GM19324 (cell line): ENCODE data around the gene CALN1.
"Not testable (repeated sequence)": the region's sequence is repeated elsewhere in the genome, so short reads cannot be mapped to it uniquely, and the experiment has no call there.

Source experiments
- ATAC-seq: cut with Tn5 transposase; IDR thresholded peaks from one replicate; pipeline ENCODE4 v1.9.1; 2021; ENCODE audit warnings: mild to moderate bottlenecking, moderate library complexity; ENCODE audit not compliant: unreplicated experiment, low FRiP score

The CALN1 gene

DNA sequence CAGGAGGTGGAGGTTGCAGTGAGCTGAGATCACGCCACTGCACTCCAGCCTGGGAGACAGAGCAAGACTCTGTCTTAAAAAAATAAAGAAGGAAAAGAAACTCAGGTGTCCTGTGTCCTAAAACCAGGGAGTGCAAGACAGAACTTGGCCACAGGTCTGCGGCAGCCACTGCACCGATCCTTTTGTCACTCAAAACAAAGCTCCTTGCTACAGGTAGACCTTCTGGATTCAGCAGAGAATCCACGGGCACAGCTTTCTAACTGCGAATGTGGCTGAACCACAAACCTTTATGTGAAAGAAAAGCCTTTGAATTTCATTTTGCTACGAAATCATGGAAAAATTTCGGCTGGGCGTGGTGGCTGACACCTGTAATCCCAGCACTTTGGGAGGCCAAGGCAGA is 634.9 kb downstream of the CALN1 start:
- ATAC-seq, result no peak

DNA sequence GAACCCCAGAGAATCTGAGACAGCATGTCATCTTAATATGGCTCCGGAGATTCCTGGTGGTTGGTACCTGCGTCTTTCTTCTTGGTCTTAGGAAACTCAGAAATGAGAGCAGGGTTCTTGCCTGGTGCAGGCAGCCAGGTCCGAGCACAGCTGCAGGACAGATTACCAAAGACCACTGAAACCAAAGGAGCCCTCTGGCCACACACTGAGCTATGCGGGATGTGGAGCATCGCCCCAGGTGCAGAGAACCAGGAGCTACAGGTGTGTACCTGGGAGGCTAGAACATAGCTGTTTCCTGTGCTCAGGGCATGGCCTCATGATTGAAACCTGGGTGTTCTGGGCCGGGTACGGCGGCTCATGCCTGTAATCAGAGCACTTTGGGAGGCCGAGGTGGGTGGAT is 635.4 kb downstream of the CALN1 start:
- no peak for ATAC-seq

DNA sequence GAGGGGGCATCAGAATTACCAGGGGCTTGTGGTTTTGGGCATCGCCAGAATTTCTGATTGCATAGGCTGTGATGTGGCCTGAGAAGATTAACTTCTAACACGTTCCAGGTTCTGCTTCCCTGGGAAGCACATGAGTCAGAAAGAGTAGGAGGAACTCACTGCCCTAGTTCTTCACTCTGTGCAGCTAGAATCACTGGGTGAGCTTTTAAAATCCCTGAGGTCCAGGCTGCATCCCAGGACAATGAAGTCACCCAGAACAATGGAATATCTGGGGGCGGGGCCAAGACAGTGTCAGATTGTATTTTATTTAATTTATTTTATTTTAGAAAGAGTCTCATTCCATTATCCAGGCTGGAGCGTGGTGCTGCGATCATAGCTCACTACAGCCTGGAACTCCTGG is 636.5 kb downstream of the CALN1 start:
- no peak for ATAC-seq

DNA sequence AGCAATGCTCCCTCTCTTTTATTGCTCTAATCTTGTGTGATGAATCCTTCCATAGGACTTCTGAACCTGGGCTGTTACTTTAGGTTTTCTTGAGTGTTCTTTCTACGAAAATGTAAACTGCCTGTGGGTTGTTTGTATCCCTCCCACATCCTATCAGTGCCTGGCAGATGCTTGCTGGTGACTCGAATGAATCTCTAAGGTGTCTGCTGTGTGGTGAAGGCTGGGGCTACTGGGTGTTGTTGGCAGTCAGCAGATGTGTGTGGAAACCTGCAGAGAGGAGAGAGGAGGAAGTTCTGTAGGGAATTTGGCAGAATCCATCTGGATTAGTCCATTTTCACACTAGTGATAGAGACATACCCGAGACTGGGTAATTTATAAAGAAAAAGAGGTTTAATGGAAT is 639.4 kb downstream of the CALN1 start:
- ATAC-seq, result no peak

DNA sequence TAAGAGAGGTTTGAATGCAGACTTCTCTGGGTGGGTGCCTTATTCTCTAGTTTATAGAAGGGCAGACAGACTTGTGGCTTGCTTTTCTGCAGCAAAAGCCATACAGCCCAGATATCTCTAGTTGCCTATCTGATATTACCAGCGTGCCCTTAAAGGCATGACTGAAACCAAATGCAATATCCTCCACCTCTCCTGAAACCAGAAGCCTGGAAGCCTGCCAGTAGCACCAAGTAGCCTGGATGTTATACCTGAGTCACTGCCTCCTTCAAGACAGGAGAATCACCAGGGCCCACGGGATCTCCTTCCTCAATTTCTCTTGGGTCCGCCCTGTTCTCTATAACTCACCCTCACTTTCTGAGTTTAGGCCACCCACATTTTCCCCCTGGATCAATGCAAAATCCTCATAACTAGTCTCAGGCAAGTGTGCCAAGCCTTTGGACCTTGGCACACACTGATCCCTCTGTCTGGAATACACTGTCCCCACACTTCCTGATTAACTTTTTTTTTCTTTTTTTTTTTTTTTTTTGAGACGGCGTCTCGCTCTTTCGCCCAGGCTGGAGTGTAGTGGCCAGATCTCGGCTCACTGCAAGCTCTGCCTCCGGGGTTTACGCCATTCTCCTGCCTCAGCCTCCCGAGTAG is 641.8 kb downstream of the CALN1 start:
- no peak for ATAC-seq

DNA sequence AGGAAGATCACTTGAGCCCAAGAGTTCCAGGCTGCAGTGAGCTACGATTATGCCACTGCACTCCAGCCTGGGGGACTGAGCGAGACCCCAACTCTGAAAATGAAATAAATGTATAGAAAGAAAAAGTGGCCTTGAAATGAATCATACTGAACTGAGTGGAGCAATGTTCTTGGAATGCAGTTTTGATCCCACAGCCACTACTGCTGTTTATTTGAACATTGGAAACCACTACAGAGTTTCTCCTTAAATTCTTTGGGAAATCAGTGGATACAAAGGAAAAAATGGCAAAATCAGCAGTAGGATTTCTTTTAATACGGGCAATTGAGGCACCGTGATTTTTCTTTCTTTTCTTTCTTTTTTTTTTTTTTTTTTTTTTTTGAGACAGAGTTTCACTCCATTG is 642.8 kb downstream of the CALN1 start:
- no peak for ATAC-seq

DNA sequence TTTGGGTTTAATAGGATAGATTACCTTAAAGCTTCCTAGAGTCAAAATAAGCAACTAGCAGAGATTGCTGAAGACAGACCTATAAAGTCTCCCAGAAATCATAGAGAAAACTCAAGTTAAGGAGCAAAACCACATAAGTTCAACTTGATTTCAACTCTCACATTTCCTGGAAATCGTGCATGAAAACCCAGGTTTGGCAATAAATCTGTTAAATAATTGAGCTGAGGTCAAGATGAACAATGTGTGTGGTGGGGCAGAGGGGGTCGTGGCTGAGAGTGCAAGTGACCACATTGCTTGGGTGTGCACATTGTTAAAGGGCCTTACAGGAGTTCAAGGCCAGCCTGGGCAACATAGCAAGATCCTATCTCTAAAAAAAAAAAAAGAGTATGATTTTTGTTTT is 643.7 kb downstream of the CALN1 start:
- no peak for ATAC-seq

DNA sequence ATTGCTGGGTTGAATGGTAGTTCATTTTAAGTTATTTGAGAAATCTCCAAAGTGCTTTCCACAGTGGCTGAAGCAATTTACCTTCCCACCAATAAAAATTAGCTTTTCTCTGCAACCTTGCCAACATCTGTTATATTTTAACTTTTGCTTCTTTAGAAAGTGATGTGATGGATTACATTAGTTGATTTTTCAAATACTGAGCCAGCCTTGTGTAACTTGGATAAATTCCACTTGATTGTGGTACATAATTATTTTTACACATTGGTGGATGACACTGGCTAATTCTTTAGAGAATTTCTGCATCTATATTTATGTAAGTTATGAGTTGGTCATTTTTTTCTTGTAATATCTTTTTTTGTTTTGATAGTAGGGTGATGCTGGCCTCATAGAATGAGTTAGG is 646.1 kb downstream of the CALN1 start:
- no peak for ATAC-seq

DNA sequence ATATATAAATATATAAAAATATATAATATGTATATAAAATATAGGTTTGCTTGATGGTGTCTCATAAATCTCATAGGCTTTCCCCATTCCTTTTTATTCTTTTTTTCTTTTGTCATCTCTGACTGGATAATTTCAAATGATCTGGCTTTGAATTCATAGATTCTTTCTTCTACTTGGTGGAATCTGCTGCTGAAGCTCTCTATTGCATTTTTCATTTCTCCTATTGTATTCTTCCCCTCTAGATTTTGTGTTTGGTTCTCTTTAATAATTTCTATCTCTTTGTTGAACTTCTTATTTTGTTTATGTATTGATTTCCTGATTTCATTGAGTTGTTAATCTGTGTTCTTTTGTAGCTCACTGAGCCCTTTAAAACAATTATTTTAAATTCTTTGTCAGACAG is 650.8 kb downstream of the CALN1 start:
- ATAC-seq, result no peak

DNA sequence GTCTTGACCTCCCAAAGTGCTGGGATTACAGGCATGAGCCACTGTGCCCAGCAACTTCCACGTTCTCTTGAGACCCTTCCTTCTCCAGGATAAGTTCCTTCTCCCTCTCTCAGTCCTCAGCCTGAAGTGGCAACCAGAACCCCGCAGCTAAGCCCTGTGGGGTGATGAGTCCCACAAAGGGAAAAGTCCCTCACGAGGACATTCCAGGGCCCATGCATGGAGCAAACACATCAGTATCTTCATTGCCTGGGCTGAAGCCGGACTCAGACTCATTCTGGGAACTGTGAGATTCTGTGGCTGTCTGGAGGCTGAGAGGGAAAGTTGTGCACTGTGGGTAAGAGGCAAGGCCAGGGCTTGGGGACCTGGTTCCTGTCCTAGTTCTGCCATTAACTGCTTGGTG is 657.3 kb downstream of the CALN1 start:
- ATAC-seq, result no peak

DNA sequence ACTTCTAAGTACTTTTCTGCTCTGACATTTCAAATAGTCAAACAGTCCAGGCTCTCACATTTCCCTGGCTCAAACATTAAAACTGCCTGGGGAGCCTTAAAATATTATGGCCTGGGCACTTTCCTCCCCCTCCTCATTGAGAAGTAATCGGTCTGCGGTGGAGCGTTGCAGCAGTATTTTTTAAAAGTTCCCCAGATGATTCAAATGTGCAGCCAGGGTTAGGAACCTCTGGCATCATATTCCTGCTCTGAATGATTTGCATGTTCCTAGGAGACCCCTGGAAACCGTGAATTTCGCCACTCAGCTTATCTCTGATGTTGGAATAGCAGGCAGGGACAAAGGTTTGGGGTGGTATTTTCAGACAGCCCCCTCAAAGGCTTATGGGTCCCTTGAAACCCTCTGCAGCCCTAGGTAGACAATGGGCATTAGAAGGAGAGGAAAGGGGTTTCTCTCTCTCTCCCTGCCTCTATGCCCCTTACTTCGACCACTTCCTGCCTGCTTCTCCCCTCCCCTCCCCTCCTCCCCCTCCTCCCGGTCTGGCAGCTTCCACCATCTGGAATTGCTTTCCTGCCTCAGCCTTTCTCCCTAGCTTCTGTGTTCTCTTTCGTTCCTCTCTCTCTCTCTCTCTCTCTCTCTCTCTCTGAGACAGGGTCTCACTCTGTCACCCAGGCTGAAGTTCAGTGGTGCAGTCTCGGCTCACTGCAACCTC is 658.0 kb downstream of the CALN1 start:
- no peak for ATAC-seq

DNA sequence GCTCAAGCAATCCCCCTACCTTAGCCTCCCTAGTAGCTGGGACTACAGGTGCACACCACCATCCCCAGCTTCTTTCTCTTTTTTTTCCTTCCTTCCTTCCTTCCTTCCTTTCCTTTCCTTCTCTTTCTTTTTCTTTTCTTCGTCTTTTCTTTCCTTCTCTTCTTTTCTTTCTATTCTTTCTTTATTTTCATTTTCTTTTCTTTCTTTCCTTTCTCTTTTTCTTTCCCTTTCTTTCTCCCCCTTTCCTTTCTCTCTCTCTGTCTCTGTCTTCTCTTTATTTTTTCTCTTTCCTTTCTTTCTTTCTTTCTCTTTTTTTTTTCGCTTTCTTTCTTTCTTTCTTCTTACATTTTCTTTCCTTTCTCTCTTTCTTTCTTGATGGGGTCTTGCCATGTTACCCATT is 658.9 kb downstream of the CALN1 start:
- no peak for ATAC-seq

DNA sequence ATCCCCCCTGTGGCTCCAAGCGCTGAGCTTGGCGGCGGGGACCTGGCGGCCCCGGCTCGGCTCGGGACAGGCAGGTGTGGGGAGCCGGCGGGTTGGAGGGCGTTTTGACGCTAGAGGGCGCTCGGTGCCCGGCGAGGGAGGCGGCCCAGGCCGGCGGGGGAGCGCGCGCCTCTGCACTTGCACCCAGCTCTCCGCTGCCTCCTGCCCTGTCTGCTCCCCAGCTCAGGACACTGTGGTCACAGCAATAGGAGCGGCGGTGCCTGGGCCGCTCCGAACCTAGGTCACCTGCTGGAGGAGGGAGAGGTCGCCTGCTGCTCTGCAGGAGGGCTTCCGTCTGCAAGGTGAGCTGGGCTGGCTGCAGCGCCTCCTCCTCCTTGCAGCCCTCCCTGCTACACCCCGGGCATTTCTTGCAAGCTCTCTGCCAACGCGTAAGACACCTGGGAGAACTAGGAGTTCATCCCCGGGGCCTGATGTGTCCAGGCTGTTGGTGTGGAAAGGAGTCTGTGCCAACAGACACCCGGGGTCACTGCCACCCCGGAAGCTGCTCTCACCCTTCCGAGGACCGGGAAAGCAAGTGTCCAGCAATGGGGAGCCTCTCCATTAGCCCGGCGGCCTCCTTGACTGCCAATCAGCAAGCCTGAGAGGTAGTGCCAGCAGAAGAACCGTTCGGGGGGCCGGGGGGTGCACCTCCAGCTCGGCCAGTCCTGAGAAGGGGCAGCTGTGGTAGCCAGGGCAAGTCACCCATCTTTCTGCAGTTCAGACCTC is 659.8 kb downstream of the CALN1 start:
- no peak for ATAC-seq

DNA sequence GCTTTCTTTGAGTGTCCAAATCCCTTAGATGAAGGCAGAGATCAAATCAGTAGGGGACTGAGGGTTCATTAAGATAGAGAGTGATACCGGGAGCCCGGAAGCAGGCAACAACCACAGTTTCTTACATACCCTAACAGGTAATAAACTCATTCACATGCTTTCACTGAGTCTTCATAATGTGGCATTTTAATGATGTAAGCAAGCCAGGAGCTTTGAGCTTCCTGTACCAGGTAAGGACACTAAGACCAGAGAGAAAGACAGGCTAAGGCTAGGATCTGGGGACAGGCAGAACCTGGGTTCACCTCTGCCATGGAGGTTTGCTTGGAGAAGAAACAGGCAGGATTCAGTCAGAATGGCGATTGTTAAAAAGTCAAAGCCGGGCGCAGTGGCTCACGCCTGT is 661.8 kb downstream of the CALN1 start:
- ATAC-seq, result no peak

DNA sequence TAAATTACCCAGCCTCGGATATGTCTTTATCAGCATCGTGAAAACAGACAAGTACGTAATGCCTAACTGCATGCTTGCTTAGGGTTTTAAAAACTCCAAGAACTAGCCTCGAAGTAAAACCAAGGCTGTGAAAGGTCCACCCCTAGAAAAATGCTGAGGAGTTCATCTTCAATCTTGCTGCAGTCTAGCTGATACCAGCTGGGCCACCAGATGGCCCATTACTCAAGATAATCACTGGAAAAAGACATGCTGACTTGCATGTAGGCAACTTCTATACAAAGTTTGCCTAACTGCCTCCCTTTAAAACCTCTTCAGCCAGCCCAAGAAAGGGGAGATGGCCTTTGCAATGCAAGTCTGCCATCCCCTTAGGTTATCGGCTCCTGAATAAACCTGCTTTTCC is 666.1 kb downstream of the CALN1 start:
- ATAC-seq, result no peak

DNA sequence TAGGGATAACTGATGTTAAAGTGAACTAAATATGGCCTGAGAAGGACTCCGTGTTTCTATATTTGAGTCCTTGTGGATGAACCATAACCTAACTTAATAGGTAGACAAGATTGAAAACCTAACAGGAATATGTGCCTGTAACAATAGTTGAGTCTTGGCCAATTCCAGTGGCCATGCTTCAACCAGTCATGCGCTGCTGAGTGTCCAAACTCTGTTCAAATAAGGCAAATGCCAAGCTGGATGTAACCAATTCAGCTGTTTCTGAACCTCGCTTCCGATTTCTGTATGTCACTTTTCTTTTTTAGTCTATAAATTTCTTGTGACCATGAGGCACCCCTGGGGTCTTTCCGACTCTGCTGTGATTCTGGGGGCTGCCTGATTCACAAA is 672.0 kb downstream of the CALN1 start:
- ATAC-seq, result no peak

DNA sequence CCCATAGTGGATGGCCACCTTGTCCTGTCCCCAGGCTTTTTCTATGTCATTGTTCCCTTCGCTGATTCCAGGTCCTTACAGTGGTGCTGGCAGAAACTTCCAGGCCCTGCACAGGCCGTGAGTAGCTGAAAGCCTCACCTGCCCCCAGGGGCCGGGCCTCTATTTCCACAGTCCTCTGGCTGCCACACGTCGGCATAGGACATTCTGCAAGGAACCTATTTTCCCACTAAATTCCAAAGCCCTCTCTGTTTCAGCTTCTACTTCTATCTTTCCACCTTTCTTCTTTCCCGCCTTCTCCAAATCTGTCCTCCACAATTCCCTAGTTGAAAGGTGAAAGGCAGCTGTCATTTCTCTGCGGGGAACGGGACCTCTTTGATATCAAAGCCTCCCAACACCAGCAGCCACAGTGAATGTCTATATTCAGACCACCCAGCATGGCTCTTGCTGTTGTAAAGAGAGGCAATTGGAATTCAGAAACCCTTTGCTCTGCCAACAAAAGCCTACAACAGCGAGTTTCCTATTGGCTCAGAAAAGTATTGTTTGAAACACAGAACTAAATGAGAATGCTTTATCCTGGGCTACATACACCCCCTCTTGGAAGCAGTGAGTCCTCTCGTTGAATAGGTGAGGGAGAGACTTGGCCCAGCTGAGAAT is 672.5 kb downstream of the CALN1 start:
- no peak for ATAC-seq

DNA sequence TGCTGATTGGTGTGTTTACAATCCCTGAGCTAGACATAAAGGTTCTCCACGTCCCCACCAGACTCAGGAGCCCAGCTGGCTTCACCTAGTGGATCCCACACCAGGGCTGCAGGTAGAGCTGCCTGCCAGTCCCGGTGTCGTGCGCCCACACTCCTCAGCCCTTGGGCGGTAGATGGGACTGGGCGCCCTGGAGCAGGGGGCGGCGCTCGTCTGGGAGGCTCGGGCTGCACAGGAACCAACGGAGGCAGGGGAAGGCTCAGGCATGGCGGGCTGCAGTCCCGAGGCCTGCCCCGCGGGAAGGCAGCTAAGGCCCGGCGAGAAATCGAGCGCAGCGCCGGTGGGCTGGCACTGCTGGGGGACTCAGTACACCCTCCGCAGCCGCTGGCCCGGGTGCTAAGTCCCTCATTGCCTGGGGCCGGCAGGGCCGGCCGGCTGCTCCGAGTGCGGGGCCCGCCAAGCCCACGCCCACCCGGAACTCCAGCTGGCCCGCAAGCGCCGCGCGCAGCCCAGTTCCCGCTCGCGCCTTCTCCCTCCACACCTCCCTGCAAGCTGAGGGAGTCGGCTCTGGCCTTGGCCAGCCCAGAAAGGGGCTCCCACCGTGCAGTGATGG is 674.1 kb downstream of the CALN1 start:
- ATAC-seq, result not testable (repeated sequence)

DNA sequence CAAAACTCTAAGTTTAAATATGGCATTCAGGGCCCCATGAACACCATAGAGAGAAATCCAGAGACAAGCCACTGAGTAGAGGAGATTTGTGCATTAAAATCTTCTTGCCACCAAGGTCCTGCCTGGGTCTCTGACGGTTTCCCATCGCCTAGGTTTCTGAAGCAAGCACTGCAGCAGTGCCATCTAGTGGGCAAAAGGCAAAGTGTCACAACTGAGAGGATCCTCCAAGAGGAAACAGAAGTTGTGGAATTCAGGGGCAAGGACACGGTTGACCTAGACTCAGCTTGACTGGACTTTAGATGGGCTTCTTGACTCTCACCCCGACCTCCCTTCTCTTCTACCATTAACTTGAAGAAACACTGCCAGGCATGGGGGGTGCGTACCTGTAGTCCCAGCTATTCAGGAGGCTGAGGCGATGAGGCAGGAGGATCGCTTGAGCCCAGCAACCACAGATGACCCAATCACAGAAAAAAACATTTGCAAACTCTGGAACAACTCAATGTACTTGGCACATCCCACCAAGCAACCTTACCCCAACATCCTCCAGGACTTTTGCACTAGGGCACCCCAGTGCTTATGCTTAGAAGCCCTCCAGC is 676.1 kb downstream of the CALN1 start:
- ATAC-seq, result no peak

DNA sequence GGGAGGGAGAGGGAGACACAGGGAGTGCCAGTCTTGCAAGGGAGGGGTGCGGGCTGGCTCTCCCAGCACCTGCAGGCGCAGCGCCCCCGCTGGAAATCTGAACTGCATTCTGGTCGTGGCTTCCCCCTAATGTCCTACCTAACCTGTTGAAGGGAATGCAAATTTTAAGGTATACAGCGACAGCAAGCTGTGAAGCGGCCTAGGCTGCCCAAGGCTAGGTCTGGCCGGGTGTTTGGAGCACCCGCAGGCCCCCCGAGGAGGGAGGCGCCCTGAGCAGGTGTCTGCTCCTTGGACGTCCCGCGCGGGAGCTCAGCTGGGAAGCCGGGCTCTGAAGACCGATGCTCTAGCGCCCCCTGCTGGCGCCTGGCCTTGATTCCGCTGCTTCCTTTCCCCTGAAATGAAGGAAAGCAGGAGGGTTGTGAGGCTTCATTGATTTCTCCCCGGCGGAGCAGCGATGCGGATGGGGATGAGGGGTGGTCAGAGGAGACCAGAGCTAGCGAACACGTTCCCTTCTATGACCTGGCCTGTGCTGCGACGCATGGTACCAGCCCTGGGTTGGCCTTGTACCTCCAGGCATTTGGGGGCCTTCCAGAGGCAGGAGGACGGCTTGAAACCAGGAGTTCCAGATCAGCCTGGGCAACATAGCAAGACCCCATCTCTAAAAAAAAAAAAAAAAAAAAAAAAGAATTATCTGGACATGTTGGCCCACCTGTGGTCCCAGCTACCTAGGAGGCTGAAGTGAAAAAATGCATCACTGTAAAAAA is 678.8 kb downstream of the CALN1 start:
- ATAC-seq, result no peak
